GM12873 (cell line): ENCODE data around the gene GNAT3.

Experiments
- CTCF ChIP-seq: IDR thresholded peaks from 2 replicates; pipeline ENCODE4 v1.5.1; 2012; ENCODE audit warnings: low read depth, mild to moderate bottlenecking, moderate library complexity, low read length, control low read depth; ENCODE audit not compliant: insufficient read depth; ENCODE audit errors: missing control alignments

Gene GNAT3

GRCh38 chr7:80505900-80506500, 5.9 kb downstream of the GNAT3 start:
- no peak for TF ChIP-seq CTCF

GRCh38 chr7:80500325-80500724, 11.5 kb downstream of the GNAT3 start:
- TF ChIP-seq CTCF: no peak

GRCh38 chr7:80499350-80499953, 12.4 kb downstream of the GNAT3 start:
- no peak for TF ChIP-seq CTCF

GRCh38 chr7:80498481-80499349, 13.1 kb downstream of the GNAT3 start:
- TF ChIP-seq CTCF: no peak

- TF ChIP-seq CTCF: no peak
These were observed 15.3 kb downstream of the GNAT3 start for GRCh38 chr7:80496586-80496985.

- no peak for TF ChIP-seq CTCF
These were observed 18.6 kb downstream of the GNAT3 start for GRCh38 chr7:80493121-80493849.

- no peak for TF ChIP-seq CTCF
These were observed 20.4 kb downstream of the GNAT3 start for GRCh38 chr7:80491462-80491861.
